ENCODE measurements around the gene TSHZ3. TPM values are rescaled to one million over a fixed set of nuclear protein-coding genes. Genes with fewer than 3 reads are reported as not detected.

TSHZ3 gene
- total and polyA plus RNA-seq, 2 experiments from 2014 or later, result 19.6 to 24.0 TPM

GRCh38 chr19:31386806-31387205 lies 37.6 kb upstream of the TSHZ3 start:
- no peaks in the 10 kb centered on the region for H3K4me1 ChIP-seq (ENCODE audit: insufficient read depth)
- no peak overlapping the region for H3K9ac ChIP-seq
- no peak overlapping the region for H3K27ac ChIP-seq
- no peaks in the 10 kb centered on the region for H3K36me3 ChIP-seq (ENCODE audit: low read depth)
- H3K27me3 ChIP-seq (replicated peaks; ENCODE audit: insufficient read depth), result peaks cover 19% of the 10 kb centered on the region
- H2AFZ ChIP-seq, result no peak overlapping the region
- H3F3A ChIP-seq (ENCODE audit: insufficient read depth), result no peaks in the 10 kb centered on the region
- no peaks in the 10 kb centered on the region for H3K9me3 ChIP-seq (ENCODE audit: low read depth)
- H3K9me2 ChIP-seq (ENCODE audit: insufficient read depth), result no peaks in the 10 kb centered on the region
- 74 to 78% methylated on average over 8 of the region's 8 CpGs for WGBS, 2 experiments (ENCODE audit: low coverage in 1 of 2, low lambda C conversion rate in 2 of 2, missing lambda C conversion rate in 2 of 2)
- H3K79me2 ChIP-seq (ENCODE audit: insufficient read depth), result no peaks in the 10 kb centered on the region
- no peak overlapping the region for H3K4me3 ChIP-seq
- DNase-seq, result no peak
- in situ Hi-C loops (cut with MboI), result no loop called here
- H3K4me2 ChIP-seq (ENCODE audit: unreplicated experiment), result no peak overlapping the region
- H4K20me1 ChIP-seq (ENCODE audit: insufficient read depth), result 0 out of 2 replicates have a peak, but pooled peaks cover 6% of the 10 kb centered on the region
- TF ChIP-seq EZH2 (IDR thresholded peaks at IDR 0.05; ENCODE audit: insufficient read depth, poor library complexity, severe bottlenecking) (no peak), EZH2phosphoT487 (IDR thresholded peaks at IDR 0.05; ENCODE audit: insufficient read depth, low read depth) (no peak)

GRCh38 chr19:31385744-31386143 lies 36.5 kb upstream of the TSHZ3 start:
- no peak overlapping the region for H3K4me3 ChIP-seq
- 94 to 96% methylated on average over 1 of the region's 1 CpG for WGBS, 2 experiments (ENCODE audit: low coverage in 1 of 2, low lambda C conversion rate in 2 of 2, missing lambda C conversion rate in 2 of 2)
- H3K36me3 ChIP-seq (ENCODE audit: low read depth), result no peaks in the 10 kb centered on the region
- H3F3A ChIP-seq (ENCODE audit: insufficient read depth), result no peaks in the 10 kb centered on the region
- no peak overlapping the region for H3K4me2 ChIP-seq (ENCODE audit: unreplicated experiment)
- no peaks in the 10 kb centered on the region for H3K4me1 ChIP-seq (ENCODE audit: insufficient read depth)
- no peak overlapping the region for H3K27ac ChIP-seq
- no peak overlapping the region for H3K9ac ChIP-seq
- no peak overlapping the region for H2AFZ ChIP-seq
- TF ChIP-seq EZH2phosphoT487 (IDR thresholded peaks at IDR 0.05; ENCODE audit: insufficient read depth, low read depth) (no peak), EZH2 (IDR thresholded peaks at IDR 0.05; ENCODE audit: insufficient read depth, poor library complexity, severe bottlenecking) (no peak)
- H4K20me1 ChIP-seq (ENCODE audit: insufficient read depth), result 0 out of 2 replicates have a peak, but pooled peaks cover 6% of the 10 kb centered on the region
- no peaks in the 10 kb centered on the region for H3K79me2 ChIP-seq (ENCODE audit: insufficient read depth)
- no peak for DNase-seq
- H3K27me3 ChIP-seq (replicated peaks; ENCODE audit: insufficient read depth), result peaks cover 19% of the 10 kb centered on the region; the same call in 1 of the 2 replicates
- H3K9me2 ChIP-seq (ENCODE audit: insufficient read depth), result no peaks in the 10 kb centered on the region
- H3K9me3 ChIP-seq (ENCODE audit: low read depth), result no peaks in the 10 kb centered on the region
- in situ Hi-C loops (cut with MboI), result no loop called here

DNA sequence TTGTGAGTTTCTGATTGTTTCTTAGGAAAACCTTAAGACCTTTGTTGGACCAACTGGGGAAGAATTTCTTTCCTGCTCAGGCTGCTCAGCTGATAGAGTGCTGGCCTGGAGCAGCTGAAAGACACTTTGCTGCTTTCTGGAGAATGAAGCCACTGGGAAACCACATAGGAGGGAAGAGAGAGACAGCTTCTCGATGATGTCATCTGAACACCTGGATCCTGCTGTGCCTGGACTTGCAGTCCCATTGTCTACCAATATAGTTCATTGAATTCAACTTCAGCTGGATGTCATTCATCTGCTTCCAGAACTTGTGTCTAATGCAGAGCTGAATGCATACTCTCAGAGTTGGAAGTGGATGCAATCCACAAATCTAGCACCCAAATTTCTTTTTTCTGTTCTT lies 34.3 kb upstream of the TSHZ3 start:
- Histone ChIP-seq H4K20me1 (ENCODE audit: insufficient read depth) (peaks cover 6% of the 10 kb centered on the region; the same call in 1 of the 2 replicates), H3F3A (ENCODE audit: insufficient read depth) (peaks cover 6% of the 10 kb centered on the region), H3K9ac (no peak overlapping the region), H3K4me3 (no peak overlapping the region), H3K79me2 (ENCODE audit: insufficient read depth) (no peaks in the 10 kb centered on the region), H3K4me1 (ENCODE audit: insufficient read depth) (0 out of 2 replicates have a peak, but pooled peaks cover 6% of the 10 kb centered on the region), H3K9me3 (ENCODE audit: low read depth) (no peaks in the 10 kb centered on the region), H3K27me3 (replicated peaks; ENCODE audit: insufficient read depth) (peaks cover 19% of the 10 kb centered on the region; the same call in 1 of the 2 replicates), H3K9me2 (ENCODE audit: insufficient read depth) (no peaks in the 10 kb centered on the region), H2AFZ (no peak overlapping the region), H3K27ac (no peak overlapping the region), H3K36me3 (ENCODE audit: low read depth) (no peaks in the 10 kb centered on the region), H3K4me2 (ENCODE audit: unreplicated experiment) (no peak overlapping the region)
- 93 to 100% methylated on average over 1 of the region's 1 CpG for WGBS, 2 experiments (ENCODE audit: low coverage in 1 of 2, low lambda C conversion rate in 2 of 2, missing lambda C conversion rate in 2 of 2)
- in situ Hi-C loops (cut with MboI), result no loop called here
- TF ChIP-seq EZH2phosphoT487 (IDR thresholded peaks at IDR 0.05; ENCODE audit: insufficient read depth, low read depth) (no peak), EZH2 (IDR thresholded peaks at IDR 0.05; ENCODE audit: insufficient read depth, poor library complexity, severe bottlenecking) (no peak)
- no peak for DNase-seq

GRCh38 chr19:31380854-31381253 lies 31.6 kb upstream of the TSHZ3 start:
- Histone ChIP-seq H3K4me2 (ENCODE audit: unreplicated experiment) (no peak overlapping the region), H3K36me3 (ENCODE audit: low read depth) (no peaks in the 10 kb centered on the region), H4K20me1 (ENCODE audit: insufficient read depth) (peaks cover 11% of the 10 kb centered on the region; the same call in 1 of the 2 replicates), H2AFZ (no peak overlapping the region), H3K79me2 (ENCODE audit: insufficient read depth) (no peaks in the 10 kb centered on the region), H3K9me3 (ENCODE audit: low read depth) (no peaks in the 10 kb centered on the region), H3K9ac (no peak overlapping the region), H3K4me3 (no peak overlapping the region), H3F3A (ENCODE audit: insufficient read depth) (peaks cover 23% of the 10 kb centered on the region), H3K27ac (no peak overlapping the region), H3K27me3 (replicated peaks; ENCODE audit: insufficient read depth) (peaks cover 8% of the 10 kb centered on the region; the same call in 1 of the 2 replicates), H3K4me1 (ENCODE audit: insufficient read depth) (peaks cover 17% of the 10 kb centered on the region), H3K9me2 (ENCODE audit: insufficient read depth) (no peaks in the 10 kb centered on the region)
- DNase-seq, result no peak
- TF ChIP-seq EZH2 (IDR thresholded peaks at IDR 0.05; ENCODE audit: insufficient read depth, poor library complexity, severe bottlenecking) (no peak), EZH2phosphoT487 (IDR thresholded peaks at IDR 0.05; ENCODE audit: insufficient read depth, low read depth) (no peak)
- 95 to 98% methylated on average over 6 of the region's 6 CpGs for WGBS, 2 experiments (ENCODE audit: low coverage in 1 of 2, low lambda C conversion rate in 2 of 2, missing lambda C conversion rate in 2 of 2)
- in situ Hi-C loops (cut with MboI), result no loop called here

Data from GM23248 (cell line).